Neural progenitor cell (in vitro differentiated cells): ENCODE data around the gene ASTN1.

Experiments
- EZH2 ChIP-seq: fragments of 200-600 bp; sonication (generic); IDR thresholded peaks from 2 replicates; pipeline ENCODE4 v1.6.1; 2017; ENCODE audit warnings: antibody characterized with exemption, mild to moderate bottlenecking, moderate library complexity
- EZH2phosphoT487 ChIP-seq: fragments of 200-600 bp; sonication (generic); IDR thresholded peaks from 2 replicates; pipeline ENCODE4 v1.6.1; 2017; ENCODE audit warnings: antibody characterized with exemption
- TF ChIP-seq, protein P1 (sequence below): fragments of 200-600 bp; sonication (generic); IDR thresholded peaks from 2 replicates; pipeline ENCODE4 v1.5.1; 2017; ENCODE audit warnings: antibody characterized with exemption, mild to moderate bottlenecking

GRCh38 chr1:177106614-177107365 lies 57.7 kb downstream of the ASTN1 start:
- TF ChIP-seq, protein P1, sequence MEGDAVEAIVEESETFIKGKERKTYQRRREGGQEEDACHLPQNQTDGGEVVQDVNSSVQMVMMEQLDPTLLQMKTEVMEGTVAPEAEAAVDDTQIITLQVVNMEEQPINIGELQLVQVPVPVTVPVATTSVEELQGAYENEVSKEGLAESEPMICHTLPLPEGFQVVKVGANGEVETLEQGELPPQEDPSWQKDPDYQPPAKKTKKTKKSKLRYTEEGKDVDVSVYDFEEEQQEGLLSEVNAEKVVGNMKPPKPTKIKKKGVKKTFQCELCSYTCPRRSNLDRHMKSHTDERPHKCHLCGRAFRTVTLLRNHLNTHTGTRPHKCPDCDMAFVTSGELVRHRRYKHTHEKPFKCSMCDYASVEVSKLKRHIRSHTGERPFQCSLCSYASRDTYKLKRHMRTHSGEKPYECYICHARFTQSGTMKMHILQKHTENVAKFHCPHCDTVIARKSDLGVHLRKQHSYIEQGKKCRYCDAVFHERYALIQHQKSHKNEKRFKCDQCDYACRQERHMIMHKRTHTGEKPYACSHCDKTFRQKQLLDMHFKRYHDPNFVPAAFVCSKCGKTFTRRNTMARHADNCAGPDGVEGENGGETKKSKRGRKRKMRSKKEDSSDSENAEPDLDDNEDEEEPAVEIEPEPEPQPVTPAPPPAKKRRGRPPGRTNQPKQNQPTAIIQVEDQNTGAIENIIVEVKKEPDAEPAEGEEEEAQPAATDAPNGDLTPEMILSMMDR = no peak
- no peak for TF ChIP-seq EZH2
- TF ChIP-seq EZH2phosphoT487 = no peak
